T-helper 9 cell (primary cell): Measurements from ENCODE around the gene HEXA.

Experiments used
- DNase-seq: peaks from one replicate; pipeline ENCODE4 v3.0.0-alpha.2; 2020

HEXA gene

GRCh38 chr15:72372361-72372760 is 3.5 kb downstream of the HEXA start:
- no peak for DNase-seq

GRCh38 chr15:72369964-72370363 is 5.8 kb downstream of the HEXA start:
- DNase-seq: no peak

- DNase-seq: no peak
Measured at GRCh38 chr15:72368899-72369298, 6.9 kb downstream of the HEXA start.

- DNase-seq: no peak
Measured at GRCh38 chr15:72368325-72368724, 7.5 kb downstream of the HEXA start.

GRCh38 chr15:72365844-72366243 is 10.0 kb downstream of the HEXA start:
- DNase-seq: no peak

GRCh38 chr15:72361176-72361575 is 14.6 kb downstream of the HEXA start:
- DNase-seq: no peak

GRCh38 chr15:72358650-72359171 is 17.1 kb downstream of the HEXA start:
- DNase-seq: no peak

GRCh38 chr15:72358121-72358520 is 17.7 kb downstream of the HEXA start:
- no peak for DNase-seq

GRCh38 chr15:72354496-72354895 is 21.3 kb downstream of the HEXA start:
- no peak for DNase-seq

GRCh38 chr15:72353266-72353665 is 22.5 kb downstream of the HEXA start:
- DNase-seq: no peak

- DNase-seq: no peak
Measured at GRCh38 chr15:72345806-72346205, 30.0 kb downstream of the HEXA start.

- DNase-seq: no peak
Measured at GRCh38 chr15:72345280-72345679, 30.5 kb downstream of the HEXA start.

GRCh38 chr15:72344602-72345001 is 31.2 kb downstream of the HEXA start:
- no peak for DNase-seq

GRCh38 chr15:72342385-72342784 is 33.4 kb downstream of the HEXA start:
- peak; percentile 13 for DNase-seq

- DNase-seq: no peak
Measured at GRCh38 chr15:72341361-72341760, 34.5 kb downstream of the HEXA start.

- no peak for DNase-seq
Measured at GRCh38 chr15:72340366-72340765, 35.4 kb downstream of the HEXA start.

- DNase-seq: no peak
Measured at GRCh38 chr15:72339777-72340177, 36.0 kb downstream of the HEXA start.

- DNase-seq: no peak
Measured at GRCh38 chr15:72338617-72339321, 37.0 kb downstream of the HEXA start.

- DNase-seq: no peak
Measured at GRCh38 chr15:72338148-72338547, 37.7 kb downstream of the HEXA start.

- DNase-seq: no peak
Measured at GRCh38 chr15:72334842-72335241, 41.0 kb downstream of the HEXA start.

GRCh38 chr15:72331021-72331420 is 44.8 kb downstream of the HEXA start:
- no peak for DNase-seq

GRCh38 chr15:72323752-72324151 is 52.1 kb downstream of the HEXA start:
- DNase-seq: no peak

- DNase-seq: peak; percentile 71
Measured at GRCh38 chr15:72319985-72320671, 55.7 kb downstream of the HEXA start, which contains the start of gene CELF6. TSS of gene CELF6 (minus strand) at chr15:72320157. CDS start at chr15:72319874, 283 bp downstream.

- DNase-seq: peak; percentile 53
Measured at GRCh38 chr15:72319360-72319984, 56.3 kb downstream of the HEXA start.
